DLD1 (cell line): ENCODE results near the gene ZNF566.
"Not testable (repeated sequence)": the region's sequence is repeated elsewhere in the genome, so short reads cannot be mapped to it uniquely, and the experiment has no call there.

Experiments used
- in situ Hi-C: cut with HindIII; loops from 2 replicates; pipeline ENCODE4 v1.10.0; 2017; ENCODE audit warnings: low sequenced_read_pairs

Gene ZNF566

DNA sequence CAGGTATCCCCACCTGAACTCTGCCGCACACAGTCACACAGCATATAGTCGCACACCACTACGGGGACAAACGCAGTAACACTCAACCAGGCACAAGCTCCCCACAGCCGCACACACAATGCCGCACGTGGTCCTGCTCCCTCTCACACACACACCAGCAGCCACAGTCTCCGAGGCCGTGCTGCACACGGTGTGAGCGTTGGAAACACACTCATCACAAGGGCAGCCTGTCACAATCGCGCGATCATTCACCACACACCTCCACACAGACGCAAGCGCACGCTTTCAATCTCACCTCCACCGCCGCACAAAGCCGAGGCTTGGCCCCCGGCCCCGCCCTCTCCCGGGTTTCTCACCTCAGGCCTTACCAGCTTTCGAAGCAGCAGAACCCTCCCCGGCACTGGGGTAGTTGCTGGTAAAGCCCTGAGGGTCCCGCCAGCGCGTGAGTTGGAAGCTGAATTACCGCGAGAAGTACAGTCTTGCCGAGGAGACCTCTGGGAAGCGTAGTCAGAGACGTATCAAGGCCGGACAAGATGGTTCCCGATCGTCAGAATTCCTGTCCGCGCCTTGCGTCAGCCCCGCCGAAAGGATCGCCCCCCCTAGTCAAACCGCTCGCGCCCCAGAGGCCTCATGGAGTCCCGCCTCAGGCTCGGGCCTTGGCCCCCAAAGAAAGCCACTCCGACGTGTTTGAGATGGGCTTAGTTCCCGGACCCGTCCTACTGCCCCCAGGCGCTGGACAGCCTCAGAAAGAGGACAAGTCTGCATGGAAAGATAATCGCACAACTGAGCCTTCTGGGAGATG lies at the start of gene ZNF566:
ZNF566 (minus strand) TSS at position 444 of the 802 bp plus-strand sequence. CDS start 13,004 bp downstream, outside the sequence.
- in situ Hi-C loops, result no loop called here

- in situ Hi-C loops, result no loop called here
Measured at GRCh38 chr19:36528921-36529518, 39.7 kb upstream of the ZNF566 start.

- in situ Hi-C loops, result no loop called here
Measured at GRCh38 chr19:36528194-36528920, 39.0 kb upstream of the ZNF566 start, which contains the start of gene ZNF260. TSS of gene ZNF260 (minus strand) at chr19:36528271. CDS start at chr19:36515238, 13,033 bp downstream.

GRCh38 chr19:36527873-36528193 lies 38.5 kb upstream of the ZNF566 start:
- in situ Hi-C loops, result no loop called here

GRCh38 chr19:36527341-36527740 lies 38.0 kb upstream of the ZNF566 start:
- in situ Hi-C loops, result no loop called here

GRCh38 chr19:36526581-36526980 lies 37.2 kb upstream of the ZNF566 start:
- in situ Hi-C loops, result no loop called here

DNA sequence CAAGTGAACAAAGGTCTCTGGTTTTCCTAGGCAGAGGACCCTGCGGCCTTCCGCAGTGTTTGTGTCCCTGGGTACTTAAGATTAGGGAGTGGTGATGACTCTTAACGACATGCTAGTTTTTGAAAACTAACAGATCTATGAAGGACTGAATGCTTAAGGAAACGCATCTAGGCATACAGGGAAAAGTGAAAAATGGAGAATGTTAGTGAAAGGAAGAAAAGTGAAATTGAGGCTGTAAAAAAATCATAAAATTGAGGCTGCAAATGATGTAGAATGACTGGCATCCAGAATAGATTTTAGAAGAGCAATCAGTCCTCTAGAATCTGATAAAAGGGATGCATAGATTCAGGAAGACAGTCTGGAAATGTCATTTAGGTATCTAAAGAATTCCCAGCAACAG lies 35.3 kb upstream of the ZNF566 start:
- in situ Hi-C loops, result no loop called here

GRCh38 chr19:36514012-36514612 lies 24.8 kb upstream of the ZNF566 start:
- in situ Hi-C loops, result no loop called here

DNA sequence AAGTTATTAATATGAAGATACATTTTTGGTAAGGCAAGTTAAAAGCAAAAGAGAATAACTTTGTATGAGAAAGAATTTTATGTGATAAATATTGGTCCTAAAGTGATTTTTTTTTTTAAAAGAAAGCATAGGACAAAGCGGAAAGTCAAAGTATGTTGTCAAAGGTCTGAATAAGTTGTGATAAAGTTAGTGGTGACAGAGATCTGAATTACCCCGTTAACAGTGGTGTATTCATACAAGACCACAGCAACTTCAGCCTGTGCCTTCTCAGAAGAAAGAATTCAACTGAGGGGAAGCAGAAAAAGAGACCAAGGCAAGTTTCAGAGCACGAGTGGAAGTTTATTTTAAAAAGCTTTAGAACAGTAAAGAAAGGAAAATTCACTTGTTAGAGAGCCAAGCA lies 19.0 kb upstream of the ZNF566 start:
- in situ Hi-C loops, result no loop called here

DNA sequence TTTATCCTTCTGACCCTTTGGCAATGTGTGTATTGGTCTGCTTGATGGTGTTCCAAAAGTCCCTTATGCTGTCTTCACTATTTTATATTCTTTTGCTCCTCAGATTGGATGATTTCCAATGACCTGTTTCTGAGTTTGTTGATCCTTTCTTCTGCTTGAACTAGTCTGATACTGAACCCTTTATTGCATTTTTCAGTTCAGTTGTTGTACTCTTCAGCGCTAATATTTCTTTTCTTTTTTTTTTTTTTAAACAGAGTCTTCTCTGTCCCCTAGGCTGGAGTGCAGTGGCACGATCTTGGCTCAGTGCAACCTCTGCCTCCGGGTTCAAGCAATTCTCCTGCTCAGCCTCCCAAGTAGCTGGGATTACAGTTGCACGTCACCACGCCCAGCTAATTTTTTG lies 12.6 kb upstream of the ZNF566 start:
- in situ Hi-C loops, result no loop called here

GRCh38 chr19:36497001-36497400 lies 7.6 kb upstream of the ZNF566 start:
- in situ Hi-C loops, result no loop called here

GRCh38 chr19:36492689-36493453 lies 3.5 kb upstream of the ZNF566 start:
- in situ Hi-C loops, result not testable (repeated sequence)

DNA sequence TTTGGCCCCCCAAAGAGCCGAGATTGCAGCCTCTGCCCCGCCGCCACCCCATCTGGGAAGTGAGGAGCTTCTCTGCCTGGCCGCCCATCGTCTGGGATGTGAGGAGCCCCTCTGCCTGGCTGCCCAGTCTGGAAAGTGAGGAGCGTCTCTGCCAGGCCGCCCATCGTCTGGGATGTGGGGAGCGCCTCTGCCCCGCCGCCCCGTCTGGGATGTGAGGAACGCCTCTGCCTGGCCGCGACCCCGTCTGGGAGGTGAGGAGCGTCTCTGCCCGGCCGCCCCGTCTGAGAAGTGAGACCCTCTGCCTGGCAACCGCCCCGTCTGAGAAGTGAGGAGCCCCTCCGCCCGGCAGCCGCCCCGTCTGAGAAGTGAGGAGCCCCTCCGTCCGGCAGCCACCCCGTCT lies 1.5 kb upstream of the ZNF566 start:
- in situ Hi-C loops, result not testable (repeated sequence)

DNA sequence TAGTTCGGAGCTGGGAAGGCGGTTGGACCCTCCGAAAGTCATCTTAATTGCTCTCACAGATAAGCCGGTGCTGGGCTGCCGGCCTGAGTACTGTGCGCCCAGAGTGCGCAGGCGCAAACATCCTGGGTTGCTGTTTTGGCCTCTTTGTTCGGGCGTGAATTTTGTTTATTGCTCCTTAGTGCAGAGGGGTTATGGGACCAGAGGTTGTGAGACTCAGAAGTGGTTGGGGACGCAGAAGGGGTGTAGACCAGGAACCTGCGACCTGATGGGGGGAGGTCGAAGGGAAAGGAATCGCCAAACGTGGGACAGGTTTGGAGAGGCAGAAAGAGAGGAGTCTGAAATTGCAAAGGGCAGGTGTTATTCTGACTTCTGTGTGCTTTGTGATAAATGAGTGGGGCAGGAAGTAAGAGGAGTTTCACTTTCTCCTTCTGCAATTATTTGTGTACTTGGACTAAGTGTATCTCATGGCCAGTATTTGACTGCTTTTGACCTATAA lies 607 bp upstream of the ZNF566 start:
- in situ Hi-C loops, result no loop called here

DNA sequence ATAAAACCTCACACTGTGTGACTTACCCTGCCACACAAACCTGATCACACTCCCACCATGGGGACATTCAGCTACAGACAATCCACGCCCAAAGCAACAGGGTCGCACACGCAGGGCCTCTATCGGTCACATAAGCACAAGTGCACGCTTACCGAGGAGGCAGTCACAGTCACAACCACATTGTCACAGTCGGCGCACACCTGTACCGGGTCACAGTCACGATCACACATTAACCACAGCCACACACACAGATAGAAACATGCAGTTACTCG lies 579 bp downstream of the ZNF566 start:
- in situ Hi-C loops, result no loop called here

DNA sequence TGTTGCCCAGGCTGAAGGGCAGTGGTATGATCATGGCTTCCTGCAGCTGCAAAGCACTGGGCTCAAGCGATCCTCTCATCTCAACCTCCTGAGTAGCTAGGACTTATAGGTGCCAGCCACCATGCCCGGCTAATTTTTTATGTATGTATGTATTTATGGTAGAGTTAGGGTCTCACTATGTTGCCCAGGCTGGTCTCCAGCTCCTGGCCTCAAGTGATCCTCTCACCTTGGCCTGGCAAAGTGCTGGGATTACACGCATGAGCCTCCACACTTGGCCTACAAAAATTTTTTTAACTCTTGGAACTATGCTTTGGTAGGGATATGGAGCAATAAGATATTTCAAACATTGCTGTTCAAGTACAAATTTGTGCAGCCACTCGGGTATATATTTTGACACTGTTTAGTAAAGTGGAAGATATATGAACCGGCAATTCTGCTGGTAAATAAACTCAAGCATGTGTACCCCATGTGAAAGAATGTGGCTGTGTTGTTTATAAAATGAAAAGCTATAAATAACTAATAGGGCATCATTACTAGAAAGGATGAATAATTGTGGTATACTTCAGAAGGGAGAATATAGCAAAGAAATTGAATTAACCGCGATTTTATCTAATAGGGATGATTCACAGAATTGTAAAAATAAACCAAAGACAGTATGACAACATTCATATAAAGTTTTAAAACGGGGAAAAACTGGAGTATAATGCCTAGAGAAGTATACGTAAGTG lies 1.1 kb downstream of the ZNF566 start:
- in situ Hi-C loops, result no loop called here

GRCh38 chr19:36483653-36484052 lies 5.7 kb downstream of the ZNF566 start:
- in situ Hi-C loops, result no loop called here

DNA sequence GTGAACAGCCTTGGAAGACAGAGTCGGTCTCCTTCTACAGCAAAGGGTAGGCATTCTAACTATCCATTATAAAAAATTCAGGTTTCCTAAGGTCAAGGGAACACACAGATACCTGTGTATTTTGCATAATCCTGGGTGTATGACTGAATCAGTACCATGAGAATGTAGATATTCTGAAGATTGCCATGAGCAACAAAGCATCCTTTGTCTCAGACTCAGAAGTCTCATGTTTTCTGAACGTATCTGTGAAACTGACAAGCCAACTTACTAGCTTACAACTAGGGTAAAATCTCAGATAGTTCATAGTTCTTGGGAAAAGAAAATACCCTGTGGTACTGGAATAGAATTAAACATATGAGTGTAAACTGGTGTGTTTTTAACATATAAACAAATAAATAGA lies 6.5 kb downstream of the ZNF566 start:
- in situ Hi-C loops, result no loop called here

GRCh38 chr19:36460046-36460445 lies 29.3 kb downstream of the ZNF566 start:
- in situ Hi-C loops, result no loop called here

- in situ Hi-C loops, result no loop called here
Measured at GRCh38 chr19:36456831-36457230, 32.5 kb downstream of the ZNF566 start.
